OCI-LY1 (cell line): Measurements from ENCODE around the gene MS4A14.

Experiments used
- H2AFZ ChIP-seq: fragments of 200-600 bp; sonication (generic), shearing (Covaris generic); 2 replicates; pipeline ENCODE4 v1.6.0; 2014; ENCODE audit warnings: antibody characterized with exemption, mild to moderate bottlenecking, low read length
- H3F3A ChIP-seq: fragments of 200-600 bp; sonication (generic), shearing (Covaris generic); 2 replicates; pipeline ENCODE4 v1.6.0; 2014; ENCODE audit warnings: mild to moderate bottlenecking, antibody characterized with exemption, low read length, moderate library complexity; ENCODE audit not compliant: insufficient read depth
- H3K27ac ChIP-seq: fragments of 200-600 bp; sonication (generic); 2 replicates; pipeline ENCODE4 v1.5.1; 2014; ENCODE audit warnings: low read length, mixed run types, mild to moderate bottlenecking, low read depth; ENCODE audit not compliant: poor library complexity, severe bottlenecking
- H3K27me3 ChIP-seq: fragments of 200-600 bp; sonication (generic); 2 replicates; pipeline ENCODE4 v1.6.0; 2014; ENCODE audit warnings: antibody characterized with exemption, mild to moderate bottlenecking, low read length, moderate library complexity; ENCODE audit not compliant: insufficient read depth
- H3K36me3 ChIP-seq: fragments of 200-600 bp; sonication (generic); 2 replicates; pipeline ENCODE4 v1.6.1; 2014; ENCODE audit warnings: mild to moderate bottlenecking, antibody characterized with exemption, low read length, moderate library complexity, mixed read lengths; ENCODE audit not compliant: insufficient read depth
- H3K4me1 ChIP-seq: fragments of 200-600 bp; sonication (generic); 2 replicates; pipeline ENCODE4 v1.5.1; 2014; ENCODE audit warnings: mild to moderate bottlenecking, low read length, moderate library complexity; ENCODE audit not compliant: insufficient read depth, severe bottlenecking
- H3K4me2 ChIP-seq: fragments of 200-600 bp; sonication (generic), shearing (Covaris generic); 2 replicates; pipeline ENCODE4 v1.6.1; 2014; ENCODE audit warnings: low read length
- H3K4me3 ChIP-seq: fragments of 200-600 bp; sonication (generic); 2 replicates; pipeline ENCODE4 v1.5.1; 2014; ENCODE audit warnings: low read length, low read depth, mild to moderate bottlenecking, mixed read lengths; ENCODE audit not compliant: poor library complexity, severe bottlenecking
- H3K79me2 ChIP-seq: fragments of 200-600 bp; shearing (Covaris generic); 2 replicates; pipeline ENCODE4 v1.6.1; 2016; ENCODE audit warnings: mixed run types, low read length, mixed read lengths; ENCODE audit not compliant: insufficient read depth
- H3K9ac ChIP-seq: fragments of 200-600 bp; sonication (generic), shearing (Covaris generic); 2 replicates; pipeline ENCODE4 v1.6.1; 2014; ENCODE audit warnings: mild to moderate bottlenecking, low read length, mixed read lengths
- H3K9me2 ChIP-seq: fragments of 200-600 bp; sonication (generic), shearing (Covaris generic); 2 replicates; pipeline ENCODE4 v1.6.1; 2014; ENCODE audit warnings: low read depth, mild to moderate bottlenecking, low read length, mixed read lengths
- H3K9me3 ChIP-seq: fragments of 200-600 bp; shearing (Covaris generic); 2 replicates; pipeline ENCODE4 v1.6.1; 2014; ENCODE audit warnings: low read length, mixed read lengths
- H4K20me1 ChIP-seq: fragments of 200-600 bp; sonication (generic), shearing (Covaris generic); 2 replicates; pipeline ENCODE4 v1.6.0; 2016; ENCODE audit warnings: mild to moderate bottlenecking, low read length; ENCODE audit not compliant: insufficient read depth
- EZH2 ChIP-seq: fragments of 200-600 bp; sonication (generic), shearing (Covaris generic); IDR thresholded peaks from 2 replicates; pipeline ENCODE4 v1.8.0; 2017; ENCODE audit warnings: borderline replicate concordance, mixed run types, mild to moderate bottlenecking, antibody characterized with exemption, low read length, moderate library complexity, mixed read lengths
- TF ChIP-seq, protein P1 (sequence below): fragments of 200-600 bp; sonication (generic), shearing (Covaris generic); IDR thresholded peaks from 2 replicates; pipeline ENCODE4 v1.5.1; 2017; ENCODE audit warnings: mild to moderate bottlenecking, antibody characterized with exemption, low read length, moderate library complexity, mixed read lengths

MS4A14 gene

DNA sequence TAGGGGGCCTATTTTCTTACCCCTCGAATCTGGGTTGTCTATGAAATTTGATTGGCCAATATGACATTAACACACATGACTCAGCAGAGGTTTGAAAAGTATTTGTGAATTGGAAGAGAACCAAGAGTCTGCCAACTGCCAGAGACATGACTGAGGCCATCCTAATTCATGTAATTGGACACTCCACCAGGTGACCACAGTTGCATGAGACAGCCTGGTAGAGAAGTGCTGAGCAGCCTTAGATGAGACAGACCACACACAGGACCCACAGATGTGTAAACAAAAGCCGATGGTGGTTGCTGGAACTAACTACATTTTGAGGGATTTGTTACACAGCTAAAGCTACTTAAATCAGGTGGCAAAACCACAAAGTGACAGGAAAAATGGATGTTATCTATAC lies 32.3 kb downstream of the MS4A14 start:
- no peaks in the 10 kb centered on the region for H3K9me3 ChIP-seq
- TF ChIP-seq, protein P1, sequence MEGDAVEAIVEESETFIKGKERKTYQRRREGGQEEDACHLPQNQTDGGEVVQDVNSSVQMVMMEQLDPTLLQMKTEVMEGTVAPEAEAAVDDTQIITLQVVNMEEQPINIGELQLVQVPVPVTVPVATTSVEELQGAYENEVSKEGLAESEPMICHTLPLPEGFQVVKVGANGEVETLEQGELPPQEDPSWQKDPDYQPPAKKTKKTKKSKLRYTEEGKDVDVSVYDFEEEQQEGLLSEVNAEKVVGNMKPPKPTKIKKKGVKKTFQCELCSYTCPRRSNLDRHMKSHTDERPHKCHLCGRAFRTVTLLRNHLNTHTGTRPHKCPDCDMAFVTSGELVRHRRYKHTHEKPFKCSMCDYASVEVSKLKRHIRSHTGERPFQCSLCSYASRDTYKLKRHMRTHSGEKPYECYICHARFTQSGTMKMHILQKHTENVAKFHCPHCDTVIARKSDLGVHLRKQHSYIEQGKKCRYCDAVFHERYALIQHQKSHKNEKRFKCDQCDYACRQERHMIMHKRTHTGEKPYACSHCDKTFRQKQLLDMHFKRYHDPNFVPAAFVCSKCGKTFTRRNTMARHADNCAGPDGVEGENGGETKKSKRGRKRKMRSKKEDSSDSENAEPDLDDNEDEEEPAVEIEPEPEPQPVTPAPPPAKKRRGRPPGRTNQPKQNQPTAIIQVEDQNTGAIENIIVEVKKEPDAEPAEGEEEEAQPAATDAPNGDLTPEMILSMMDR, result no peak
- no peaks in the 10 kb centered on the region for H3K9me2 ChIP-seq
- no peak overlapping the region for H3K9ac ChIP-seq
- no peak overlapping the region for H3K4me3 ChIP-seq
- no peak overlapping the region for H2AFZ ChIP-seq
- no peaks in the 10 kb centered on the region for H3F3A ChIP-seq
- H3K27me3 ChIP-seq, result no peaks in the 10 kb centered on the region
- H3K27ac ChIP-seq, result no peak overlapping the region
- no peaks in the 10 kb centered on the region for H3K36me3 ChIP-seq
- H3K79me2 ChIP-seq, result no peaks in the 10 kb centered on the region
- no peaks in the 10 kb centered on the region for H3K4me1 ChIP-seq
- no peaks in the 10 kb centered on the region for H4K20me1 ChIP-seq
- no peak overlapping the region for H3K4me2 ChIP-seq

DNA sequence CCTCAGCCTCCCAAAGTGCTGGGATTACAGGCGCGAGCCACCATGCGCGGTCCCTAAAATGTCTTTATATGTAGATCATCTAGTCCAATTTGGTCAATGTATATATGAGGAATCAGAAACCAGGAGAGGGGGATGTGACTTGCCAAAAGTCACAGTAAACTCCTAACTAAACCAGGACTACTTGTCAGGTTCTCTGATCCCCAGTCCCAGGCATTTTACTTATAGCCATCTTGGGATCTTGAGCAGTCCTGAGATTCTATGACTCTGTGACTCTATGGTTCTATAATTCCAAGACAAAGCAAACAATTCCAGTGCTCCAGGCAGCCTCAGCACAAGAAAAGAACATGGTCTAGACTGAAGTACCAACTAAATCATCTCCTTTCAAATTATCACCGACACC lies 33.0 kb downstream of the MS4A14 start, which contains the start of gene MS4A5:
MS4A5 (plus strand) TSS at position 301 of the 400 bp plus-strand sequence. CDS start 103 bp downstream, outside the sequence.
- H2AFZ ChIP-seq, result no peak within 1 kb of the TSS
- no peaks in the 10 kb centered on the region for H3K9me2 ChIP-seq
- no peaks in the 10 kb centered on the region for H3K4me1 ChIP-seq
- H3K9me3 ChIP-seq, result no peaks in the 10 kb centered on the region
- H3K4me3 ChIP-seq, result no peak within 1 kb of the TSS
- H3F3A ChIP-seq, result no peaks in the 10 kb centered on the region
- no peaks in the 10 kb centered on the region for H3K27me3 ChIP-seq
- no peak within 1 kb of the TSS for H3K27ac ChIP-seq
- H4K20me1 ChIP-seq, result no peaks in the 10 kb centered on the region
- TF ChIP-seq, protein P1, result no peak
- TF ChIP-seq EZH2, result no peak
- no peak within 1 kb of the TSS for H3K4me2 ChIP-seq
- H3K36me3 ChIP-seq, result no peaks in the 10 kb centered on the region
- no peak within 1 kb of the TSS for H3K9ac ChIP-seq
- no peaks in the 10 kb centered on the region for H3K79me2 ChIP-seq

DNA sequence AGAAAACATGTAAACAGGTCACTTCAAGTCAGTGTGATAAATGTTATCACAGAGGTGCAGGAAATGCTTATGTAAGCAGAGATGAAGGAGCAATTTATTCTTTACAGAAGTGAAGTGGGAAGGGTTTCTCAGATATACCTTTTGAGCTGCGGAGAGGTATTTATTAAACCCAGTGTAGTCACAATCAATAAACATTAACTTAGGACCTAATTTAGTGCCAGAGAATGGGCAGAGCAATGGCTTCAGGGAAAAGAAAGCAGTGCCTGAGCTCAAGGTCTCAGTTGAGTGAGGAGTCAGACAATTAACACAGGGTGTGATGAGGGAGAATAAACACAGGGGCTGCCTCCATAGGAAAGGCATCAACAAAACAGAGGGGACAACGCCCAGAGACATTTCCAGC lies 35.0 kb downstream of the MS4A14 start:
- H3F3A ChIP-seq, result no peaks in the 10 kb centered on the region
- no peak overlapping the region for H3K9ac ChIP-seq
- no peak for TF ChIP-seq EZH2
- TF ChIP-seq, protein P1, result no peak
- H3K4me2 ChIP-seq, result no peak overlapping the region
- no peaks in the 10 kb centered on the region for H3K36me3 ChIP-seq
- H3K79me2 ChIP-seq, result no peaks in the 10 kb centered on the region
- H3K27ac ChIP-seq, result no peak overlapping the region
- H3K4me1 ChIP-seq, result no peaks in the 10 kb centered on the region
- H3K9me3 ChIP-seq, result no peaks in the 10 kb centered on the region
- H3K9me2 ChIP-seq, result no peaks in the 10 kb centered on the region
- no peak overlapping the region for H3K4me3 ChIP-seq
- H3K27me3 ChIP-seq, result no peaks in the 10 kb centered on the region
- no peaks in the 10 kb centered on the region for H4K20me1 ChIP-seq
- no peak overlapping the region for H2AFZ ChIP-seq
